Stimulated activated CD8-positive, alpha-beta memory T cell treated with anti-CD3 and anti-CD28 coated beads, Interleukin-7, amount 100 ng/mL, for 1 hour (primary cell): ENCODE measurements around the gene OMP.
A peak's percentile ranks its signal among the peaks of the same experiment; 100 is the strongest.
"Not testable (repeated sequence)": the region's sequence is repeated elsewhere in the genome, so short reads cannot be mapped to it uniquely, and the experiment has no call there.

ENCODE experiments used
- DNase-seq, 2 donors: peaks; one replicate each; pipeline ENCODE4 v3.0.0-alpha.2; 2020; ENCODE audit warnings: low read depth in 2 of 2

The OMP gene

DNA sequence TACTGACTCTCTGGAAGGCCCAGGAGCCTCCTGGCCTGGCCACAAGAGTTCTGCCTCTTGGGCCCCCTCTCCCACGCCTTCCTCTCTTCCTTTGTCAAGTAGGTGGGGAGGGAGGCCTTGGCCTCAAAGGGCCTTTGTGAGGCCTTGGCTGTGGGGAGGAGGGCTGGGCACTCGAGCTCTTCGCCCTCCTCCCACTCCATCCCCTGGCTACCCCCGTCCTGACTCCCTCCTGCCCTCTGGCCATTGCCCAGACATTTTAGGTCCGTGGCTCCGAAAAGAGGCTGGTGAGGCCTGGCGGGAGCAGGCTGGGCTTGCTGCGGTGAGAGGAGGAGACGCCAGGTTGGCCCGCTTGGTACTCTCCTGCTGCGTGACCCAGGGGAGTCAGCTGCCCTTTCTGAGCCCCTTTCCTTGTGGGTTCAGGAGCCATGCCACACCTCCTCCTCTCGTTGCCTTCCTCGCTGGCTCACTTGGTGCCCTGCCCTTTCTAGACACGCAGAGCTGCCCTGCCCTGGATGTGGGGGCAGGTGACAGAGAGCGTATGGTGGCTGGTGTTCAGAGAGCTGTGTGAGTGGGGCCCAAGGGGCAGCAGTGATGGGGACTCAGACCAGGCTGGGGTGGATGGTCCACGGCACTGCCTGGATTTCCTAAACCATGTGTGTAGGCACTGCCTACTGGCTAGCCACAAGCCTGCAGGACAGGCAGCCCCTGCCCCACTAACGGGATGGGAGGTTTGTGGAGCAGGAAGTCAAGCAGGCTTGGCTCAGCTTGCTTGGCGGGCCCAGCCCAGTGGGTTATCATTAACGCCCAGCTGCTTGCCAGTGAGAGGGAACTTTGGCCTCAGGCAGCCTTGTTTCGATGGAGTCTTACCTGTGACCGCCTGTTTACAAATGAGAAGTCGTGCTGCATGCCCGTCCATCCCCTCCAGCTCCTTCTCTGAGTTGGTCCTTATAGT, 15.8 kb upstream of the OMP start:
- DNase-seq: no peak

DNA sequence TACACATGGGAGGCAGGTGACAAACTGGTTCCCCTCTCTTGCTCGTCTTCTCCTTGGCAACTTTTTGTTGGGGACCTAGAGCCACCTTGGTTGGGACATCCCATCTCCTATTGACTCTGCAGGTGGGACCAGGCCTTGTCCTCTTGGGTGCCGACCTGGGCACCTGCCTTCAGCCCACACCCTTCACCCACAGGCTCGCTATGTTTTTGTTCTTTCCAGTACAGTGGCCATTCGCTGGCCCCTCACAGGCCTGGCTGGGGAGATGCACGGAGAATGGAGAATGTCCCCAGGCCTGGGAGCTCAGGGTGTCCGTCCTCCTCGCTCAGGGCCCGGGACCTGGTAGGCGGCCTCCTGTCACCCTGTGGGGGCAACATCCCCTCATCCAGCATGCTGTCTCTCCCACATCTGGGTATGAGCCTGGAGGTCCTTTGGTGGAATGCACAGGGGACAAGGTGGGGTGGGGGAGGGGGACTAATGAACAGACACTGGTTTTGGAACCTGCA, 14.9 kb upstream of the OMP start:
- DNase-seq: no peak

DNA sequence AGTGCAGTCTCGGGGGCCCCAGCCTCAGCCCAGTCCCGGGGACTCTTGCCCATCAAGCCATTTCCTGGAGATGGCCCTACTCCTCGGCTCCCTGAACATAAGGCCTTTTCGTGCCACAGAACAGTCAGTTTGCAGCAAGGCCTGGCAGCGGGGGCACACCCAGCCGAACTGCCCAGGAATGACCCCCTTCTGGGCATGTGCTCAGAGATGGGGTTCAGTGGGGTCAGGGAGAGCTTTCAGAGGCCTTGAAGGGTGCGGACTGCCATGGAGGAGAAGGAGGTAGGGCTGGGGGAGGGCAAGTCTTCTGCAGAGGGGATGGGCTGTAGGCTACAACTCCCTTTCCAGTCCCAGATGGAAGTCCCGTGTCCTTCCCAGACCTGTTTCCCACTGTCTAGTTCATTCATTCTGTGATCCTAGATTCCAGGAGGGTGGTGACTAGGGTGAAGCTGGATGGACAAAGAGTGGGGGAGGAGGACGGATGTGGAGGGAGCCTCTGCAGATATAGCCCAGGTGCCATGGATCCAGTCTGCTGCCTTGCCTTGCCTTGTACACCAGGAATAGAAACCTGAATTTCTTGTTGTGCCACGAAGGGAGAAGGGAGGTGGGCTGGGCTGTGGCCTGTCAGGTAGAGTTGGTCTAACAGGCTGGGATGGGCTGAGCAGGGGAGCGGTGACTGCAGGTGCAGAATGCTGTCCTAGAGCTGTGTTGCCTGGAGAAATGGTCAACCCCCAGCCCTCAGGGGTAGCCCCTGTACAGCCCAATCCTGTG, 14.2 kb upstream of the OMP start:
- DNase-seq: no peak

DNA sequence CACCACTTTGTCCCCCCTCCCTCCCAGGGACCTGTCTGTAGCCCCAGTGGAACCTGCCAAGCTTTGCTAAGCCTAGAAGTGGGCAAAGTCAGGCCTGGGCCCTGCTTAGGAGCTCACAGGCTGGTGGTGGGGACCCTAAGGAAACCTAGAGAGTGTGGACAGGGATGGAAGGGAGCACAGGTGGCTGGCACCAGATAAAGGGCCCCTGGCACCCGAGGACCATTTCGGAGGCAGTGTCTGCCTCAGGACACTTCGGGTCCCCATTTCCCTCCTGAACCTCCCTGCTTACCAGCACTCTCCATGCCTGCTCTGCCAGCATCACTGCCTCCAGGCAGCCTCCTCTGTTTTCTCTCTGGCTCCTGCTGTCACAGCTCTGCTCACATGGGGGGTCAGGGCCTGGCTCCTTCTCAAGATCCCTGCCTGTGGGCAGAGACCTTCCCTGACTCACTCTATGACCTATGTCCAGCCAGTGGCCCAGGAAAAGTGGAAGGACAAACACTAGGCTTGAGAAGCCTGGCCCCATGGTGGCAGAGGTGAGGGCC, 13.6 kb upstream of the OMP start:
- no peak for DNase-seq

DNA sequence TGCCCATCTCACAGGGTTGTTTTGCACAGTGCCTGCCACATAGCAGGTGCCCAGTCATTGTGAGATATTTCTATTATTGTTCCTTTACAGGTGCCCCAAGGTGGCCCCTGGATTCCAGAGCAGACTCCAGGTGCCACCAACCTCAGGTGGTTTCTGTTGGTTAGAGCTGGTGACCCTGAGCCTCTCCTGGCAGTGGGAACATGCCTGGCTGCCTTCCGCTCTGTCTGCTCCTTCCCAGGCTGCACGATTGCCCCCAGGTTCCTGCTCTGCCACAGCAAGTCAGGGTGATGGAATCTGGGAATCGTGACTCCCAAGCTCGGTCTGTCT, 12.6 kb upstream of the OMP start:
- DNase-seq: no peak

DNA sequence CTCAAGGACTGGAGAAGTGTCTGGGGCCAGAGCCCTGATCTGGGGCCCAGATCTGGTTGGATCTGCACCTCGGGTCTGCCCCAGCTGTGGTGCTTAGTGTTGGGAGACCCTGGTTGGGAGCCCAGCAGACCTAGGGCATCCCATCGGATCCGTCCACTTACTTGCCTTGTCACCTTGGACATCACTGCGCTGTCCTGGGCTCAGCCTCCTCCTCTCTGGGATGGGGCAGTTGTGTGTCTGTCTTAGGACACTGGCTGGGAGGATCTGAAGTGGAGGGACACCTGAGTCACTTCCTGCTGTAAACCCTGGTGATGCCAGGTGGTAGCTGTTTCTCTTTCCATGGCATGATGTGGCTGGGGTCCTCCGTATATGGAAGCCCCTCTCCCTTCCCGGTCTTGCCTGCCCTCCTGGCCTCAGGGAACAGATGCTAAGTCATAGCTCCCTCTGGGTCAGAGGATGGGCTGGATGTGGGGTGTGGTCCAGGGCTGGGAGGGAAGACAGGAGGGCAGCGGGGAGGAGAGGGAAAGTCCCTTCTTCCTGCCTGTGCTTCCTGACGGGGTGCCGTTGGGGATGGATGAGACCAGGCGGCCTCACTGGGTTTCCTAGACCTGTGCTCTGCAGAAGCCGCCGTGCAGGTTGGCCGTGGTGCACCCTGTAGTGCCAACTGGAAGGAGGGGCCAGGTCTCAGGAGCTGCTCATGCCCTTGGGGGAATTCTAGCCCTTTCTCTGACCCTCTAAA, 12.1 kb upstream of the OMP start:
- no peak for DNase-seq

DNA sequence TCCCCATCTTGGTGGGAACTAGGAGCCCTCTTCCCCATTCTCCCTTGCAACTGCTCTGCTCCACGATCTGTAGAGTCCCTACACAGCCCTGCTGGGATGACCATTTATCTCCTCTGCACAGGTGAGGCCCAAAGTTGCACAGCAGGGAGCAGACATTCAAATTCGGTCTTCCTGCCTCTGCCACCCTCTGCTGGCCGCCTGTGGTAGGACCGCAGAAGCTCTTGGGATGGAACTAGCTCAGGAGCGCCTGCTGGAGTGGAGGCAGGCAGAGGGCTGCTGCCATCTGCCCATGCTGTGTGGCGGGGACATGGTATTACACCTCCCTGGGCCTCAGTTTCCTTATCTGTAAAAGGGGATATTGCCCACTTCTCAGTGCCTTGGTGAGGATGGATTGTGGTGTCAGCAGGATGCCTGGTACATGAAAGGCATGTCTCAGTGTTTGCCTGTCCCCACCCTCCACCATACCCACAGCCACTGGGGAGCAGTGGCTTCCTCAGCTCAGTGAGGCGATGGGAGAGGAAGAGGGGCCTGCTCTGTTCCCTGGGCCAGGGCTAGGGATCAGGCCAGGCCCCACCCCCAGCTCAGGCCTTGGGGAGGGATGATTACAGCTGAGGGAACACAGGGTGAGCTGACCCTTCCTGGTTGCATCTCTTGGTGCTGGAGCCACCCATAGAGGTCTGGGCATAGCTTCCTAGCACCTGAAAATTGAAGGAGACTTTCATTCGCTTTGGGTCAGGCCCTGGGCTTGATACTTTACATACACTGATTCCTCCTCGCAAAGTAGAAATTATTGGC, 11.3 kb upstream of the OMP start:
- peak; percentile 63 to 65 for DNase-seq

DNA sequence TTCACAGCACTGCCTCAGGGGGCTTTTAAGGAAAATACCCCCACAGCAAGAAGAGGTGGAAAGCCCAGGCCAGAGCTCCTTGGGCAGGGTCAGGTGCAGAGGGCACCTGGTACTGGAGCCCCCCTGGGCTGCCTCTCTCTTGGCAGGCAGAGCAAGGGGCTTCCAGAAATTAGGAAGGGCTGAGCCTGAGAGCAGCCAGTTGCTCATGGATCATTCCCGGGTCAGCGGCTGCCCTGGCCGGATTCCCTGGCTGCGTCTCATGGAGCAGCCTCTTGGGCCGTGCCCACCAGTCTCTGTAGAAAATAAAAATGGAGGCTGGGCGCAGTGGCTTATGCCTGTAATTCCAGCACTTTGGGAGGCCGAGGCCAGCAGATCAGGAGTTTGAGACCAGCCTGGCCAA, 10.3 kb upstream of the OMP start:
- DNase-seq: no peak

DNA sequence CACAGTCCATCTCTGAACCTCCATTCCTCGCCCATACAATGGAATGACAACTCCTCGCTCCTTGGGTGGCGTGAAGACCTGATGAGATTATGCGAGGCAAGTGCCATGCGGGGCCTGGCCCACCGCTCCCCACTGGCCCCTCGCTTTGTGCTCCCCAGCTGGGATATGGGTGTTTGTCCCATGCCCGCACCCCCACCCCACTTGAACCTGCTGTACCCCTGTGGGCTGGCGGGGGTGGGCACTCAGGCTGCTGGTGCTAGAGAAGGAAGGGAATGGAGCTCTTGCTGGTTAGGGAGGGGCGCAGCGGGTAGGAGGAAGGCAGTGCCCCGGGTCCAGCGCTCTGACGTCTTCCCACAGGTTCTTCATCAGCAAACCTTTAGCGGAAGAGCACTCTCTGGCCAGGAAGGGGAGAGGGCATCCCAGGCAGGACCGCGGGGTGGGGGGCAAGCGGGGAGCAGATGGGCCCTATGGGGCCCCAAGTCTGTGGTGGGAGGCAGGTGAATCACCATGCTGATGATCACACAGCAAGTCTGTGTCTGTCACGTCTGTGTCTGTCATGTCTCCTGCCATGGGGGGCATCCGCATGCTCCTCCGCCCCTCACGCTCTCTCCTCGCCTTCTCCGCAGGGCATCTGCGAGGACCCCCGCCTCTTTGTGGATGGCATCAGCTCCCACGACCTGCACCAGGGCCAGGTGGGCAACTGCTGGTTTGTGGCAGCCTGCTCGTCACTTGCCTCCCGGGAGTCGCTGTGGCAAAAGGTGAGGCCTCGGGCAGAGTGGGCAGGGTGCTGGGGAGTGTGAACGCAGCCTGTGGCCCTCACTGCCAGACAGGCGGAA, 9.4 kb upstream of the OMP start:
- no peak for DNase-seq

DNA sequence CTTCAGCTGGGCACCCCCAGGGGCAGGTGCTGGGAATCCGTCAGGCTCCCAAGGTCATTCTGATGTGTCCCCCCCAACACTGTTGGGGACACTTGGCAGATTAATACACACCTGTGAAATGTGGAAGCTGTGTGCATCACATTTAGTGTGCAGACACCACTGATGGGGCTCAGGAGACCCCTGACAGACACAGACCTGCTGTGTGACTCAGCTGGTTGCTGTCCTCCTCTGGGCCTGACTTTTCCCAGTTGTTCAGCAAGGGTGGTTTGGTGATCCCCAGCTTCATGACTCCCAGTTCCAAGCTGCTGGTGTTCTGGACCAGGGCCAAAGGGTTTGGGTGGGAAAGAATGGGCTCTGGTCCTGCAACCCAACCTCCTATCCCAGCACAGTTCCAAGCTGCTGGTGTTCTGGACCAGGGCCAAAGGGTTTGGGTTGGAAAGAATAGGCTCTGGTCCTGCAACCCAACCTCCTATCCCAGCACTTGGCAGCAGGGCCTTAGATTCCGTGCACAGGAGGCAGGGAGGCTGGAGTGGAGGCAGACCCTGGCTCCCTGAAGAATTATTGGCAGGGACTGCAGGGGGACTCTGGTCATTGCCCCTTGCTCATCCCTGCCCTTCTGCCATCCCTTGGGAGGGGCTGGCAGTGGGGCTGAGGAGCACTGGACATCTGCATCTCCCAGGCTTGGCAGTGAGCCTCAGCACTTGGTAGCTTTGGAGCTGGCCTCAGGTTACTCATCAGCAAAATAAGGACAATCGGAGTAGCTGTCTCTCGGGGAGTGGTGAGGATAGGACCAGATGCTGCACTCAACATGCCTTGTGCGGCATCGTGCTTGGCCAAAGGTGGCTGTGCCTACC, 8.4 kb upstream of the OMP start:
- no peak for DNase-seq

DNA sequence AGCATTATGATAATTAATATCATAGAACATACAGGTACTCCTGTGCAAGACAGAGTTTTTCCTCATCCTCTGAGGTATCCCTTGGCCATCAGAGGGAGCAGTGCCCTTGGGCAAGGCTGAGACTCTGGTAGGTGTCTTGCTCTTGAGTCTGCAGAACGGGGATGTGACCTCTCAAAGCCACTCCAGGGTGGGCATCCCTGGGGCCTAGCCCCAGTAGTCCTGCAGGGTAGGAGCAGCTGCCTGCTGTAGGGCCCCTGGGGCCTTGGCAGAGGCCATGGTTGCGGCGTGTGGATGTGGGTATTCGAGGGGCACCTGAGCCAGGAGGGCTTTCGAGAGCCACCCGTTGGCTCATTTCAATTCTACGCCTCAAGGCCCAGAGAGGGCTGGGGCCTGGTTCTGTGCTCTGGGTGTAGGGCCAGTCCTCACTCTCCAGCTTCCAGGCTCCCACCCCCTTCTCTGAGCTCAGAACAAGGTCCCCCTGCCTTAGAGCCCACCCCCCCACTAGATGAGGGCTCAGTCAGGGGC, 7.7 kb upstream of the OMP start:
- no peak for DNase-seq

DNA sequence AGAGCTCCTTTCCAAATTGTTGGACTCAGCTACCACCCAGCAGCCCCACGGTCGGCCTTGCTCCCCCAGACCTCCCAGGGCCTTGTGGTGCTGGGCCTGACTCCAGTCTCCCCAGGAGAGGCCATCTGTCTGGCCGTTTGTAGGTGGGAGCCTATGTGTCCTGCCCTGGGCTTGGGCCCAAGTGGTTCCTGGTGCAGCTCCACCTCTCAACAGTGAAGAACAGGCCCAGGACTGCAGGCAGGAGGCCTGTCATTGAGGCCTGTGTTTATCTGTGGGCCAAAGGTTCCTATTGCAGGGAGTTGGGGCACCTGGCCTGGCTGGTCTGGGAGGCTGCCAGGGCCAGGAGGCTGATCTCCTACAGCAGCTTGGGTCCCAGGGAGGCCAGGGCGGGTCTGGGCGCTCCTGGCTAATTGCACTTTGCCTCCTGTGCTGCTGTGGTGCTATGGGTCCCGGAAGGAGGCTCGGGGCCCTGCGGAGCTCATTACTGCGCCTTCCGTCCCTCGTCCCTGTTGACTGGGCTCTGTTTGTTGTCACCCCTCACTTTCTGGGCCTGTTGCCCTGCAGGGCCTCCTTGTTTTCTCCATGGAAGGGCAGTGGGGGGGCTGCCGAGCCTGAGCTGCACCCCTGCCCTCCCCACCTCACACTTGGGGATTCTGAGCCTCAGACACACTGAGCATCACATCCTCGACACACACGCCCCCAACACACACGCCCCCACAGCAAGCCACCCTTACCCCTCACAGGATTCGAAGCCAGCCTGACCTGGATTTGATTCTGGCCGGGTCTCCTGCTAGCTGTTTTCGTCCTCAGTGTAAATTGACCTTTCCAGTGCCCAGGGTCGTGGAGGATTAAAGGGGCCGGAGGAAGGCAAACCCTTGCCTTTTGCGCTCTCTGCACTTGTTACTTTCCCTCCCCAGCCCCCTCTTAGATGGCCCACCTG, 6.8 kb upstream of the OMP start:
- DNase-seq: no peak

DNA sequence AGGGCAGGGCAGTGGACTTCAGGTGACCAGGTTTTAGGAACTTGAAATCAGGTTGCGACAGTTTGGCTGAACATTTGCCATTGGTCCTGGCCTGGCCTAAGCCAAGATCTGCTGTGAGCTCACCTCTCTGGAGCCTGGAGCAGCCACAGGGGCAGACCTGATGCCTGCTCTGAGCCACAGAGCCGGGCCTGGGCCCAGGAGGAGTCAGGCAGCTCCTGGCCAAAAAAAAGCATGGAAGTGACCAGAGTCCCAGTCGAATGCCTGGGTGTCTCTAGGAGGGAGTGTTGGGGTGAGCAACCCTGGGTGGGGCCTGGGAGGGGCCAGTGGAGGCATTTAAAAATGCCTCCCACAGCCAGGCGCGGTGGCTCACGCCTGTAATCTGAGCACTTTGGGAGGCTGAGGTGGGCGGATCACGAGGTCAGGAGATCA, 6.0 kb upstream of the OMP start:
- DNase-seq: no peak

DNA sequence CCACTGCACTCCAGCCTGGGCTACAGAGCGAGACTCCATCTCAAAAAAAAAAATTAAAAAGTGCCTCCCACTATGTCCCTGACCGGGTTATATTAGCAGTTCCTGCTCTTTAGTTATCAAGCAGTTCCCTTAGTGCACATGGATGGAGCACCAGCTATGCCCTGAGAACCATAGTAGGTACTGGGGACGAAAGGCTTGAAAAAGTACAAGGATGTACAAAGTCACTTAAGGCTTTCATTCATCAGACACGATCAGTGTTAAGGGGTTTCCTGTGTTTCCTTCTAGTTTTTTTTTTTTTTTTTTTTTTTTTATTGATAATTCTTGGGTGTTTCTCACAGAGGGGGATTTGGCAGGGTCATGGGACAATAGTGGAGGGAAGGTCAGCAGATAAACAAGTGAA, 5.5 kb upstream of the OMP start:
- DNase-seq: not testable (repeated sequence)

DNA sequence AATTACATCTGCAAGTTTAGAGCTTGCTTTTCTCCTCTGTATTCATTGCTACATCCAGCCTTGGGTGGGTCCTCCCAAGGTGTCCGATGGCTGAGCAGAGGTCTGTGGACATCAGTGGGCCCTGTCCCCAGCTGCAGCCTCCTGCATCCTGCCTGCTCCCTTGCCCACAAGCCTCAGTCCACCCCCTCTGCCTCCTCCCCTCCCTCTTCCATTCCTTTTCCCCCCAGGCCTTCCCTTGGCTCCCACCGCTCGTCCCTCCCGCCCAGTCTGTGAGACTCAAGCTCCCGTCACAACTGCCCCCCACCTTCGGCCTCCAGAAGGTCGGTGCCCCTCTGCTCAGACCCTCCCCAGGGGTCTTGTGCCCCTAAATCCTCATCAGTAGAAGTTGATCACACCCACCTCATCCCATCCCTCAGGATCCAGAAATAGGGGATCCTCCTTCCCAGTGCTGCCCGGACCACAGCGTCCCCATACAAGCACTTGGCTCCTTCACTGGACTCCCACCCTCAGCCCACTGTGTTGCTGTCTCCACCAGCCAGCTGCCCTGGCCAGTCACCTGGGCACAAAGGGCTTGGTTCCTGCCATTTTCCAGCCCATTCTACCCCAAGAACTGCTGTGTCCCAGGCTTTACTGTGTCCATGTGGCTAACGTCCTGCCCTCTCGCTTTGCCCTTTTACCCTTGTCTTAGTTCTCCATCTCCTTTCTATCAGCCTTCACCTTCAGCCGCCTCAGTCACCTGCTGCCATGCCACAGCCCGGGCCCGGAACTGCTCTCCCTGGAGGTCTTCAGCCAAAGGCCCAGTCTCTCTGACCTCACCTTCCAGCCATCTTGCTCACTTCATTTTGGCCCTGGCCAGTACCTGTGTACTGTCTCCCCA, 2.2 kb upstream of the OMP start:
- no peak for DNase-seq

DNA sequence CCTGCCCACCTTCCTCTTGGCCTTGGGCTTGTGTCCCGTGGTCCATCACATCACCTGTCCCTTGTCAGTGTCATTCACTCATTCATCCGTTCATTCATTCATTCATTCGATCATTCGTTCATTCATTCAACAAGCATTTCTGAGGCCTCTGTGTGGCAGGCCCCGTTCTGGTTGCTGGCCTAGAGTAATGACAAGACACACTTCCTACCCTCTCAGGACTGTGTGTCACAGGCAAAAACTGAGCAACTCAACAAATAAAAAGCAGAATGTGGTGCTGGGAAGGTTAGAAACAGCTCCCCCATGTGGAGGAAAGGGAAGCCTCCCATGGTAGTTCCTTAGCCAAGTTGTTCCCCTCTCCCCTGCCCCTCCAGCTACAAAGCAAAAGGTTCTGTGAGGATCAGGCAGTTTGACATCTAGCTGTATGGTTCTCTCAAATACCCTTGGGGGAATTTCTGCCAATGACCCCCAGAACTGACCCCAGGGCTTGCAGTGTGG, 1.6 kb upstream of the OMP start:
- no peak for DNase-seq

DNA sequence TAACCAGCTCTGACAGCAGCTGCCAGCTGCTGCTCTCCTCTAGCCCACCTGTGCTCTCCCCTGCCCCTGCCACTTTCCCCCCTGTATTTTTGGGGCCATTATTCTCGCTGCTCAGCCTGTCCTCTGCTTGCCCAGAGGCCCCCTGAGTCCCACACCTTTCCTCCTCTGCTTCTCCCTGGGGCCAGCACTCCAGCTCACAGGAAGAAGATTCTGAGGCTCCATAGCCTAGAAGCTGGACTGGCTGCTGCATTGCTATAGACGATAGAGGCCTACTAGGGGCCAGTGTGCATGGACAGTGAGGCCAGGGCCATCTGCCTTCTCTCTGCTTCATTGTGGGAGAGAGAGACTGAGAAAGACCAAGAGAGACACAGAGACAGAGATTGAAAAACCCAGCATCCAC, 679 bp downstream of the OMP start:
- DNase-seq: no peak
